Bronchial smooth muscle cell (primary cell): ENCODE data around the gene MEI1. TPM values are rescaled to one million over a fixed set of nuclear protein-coding genes. Genes with fewer than 3 reads are reported as not detected.

Source experiments
- total RNA-seq: library from RNA; depleted of rRNA; stranded (reverse); fragments of >200 nt; gene quantifications from 2 replicates; pipeline ENCODE4 v1.2.1, GENCODE V29; 2014

The MEI1 gene
- total RNA-seq = 0.17 and 1.6 TPM in 2 replicates

GRCh38 chr22:41699264-41700107, at the start of gene MEI1:
MEI1 (plus strand) TSS chr22:41699503; CDS start chr22:41699539, 36 bp downstream.

GRCh38 chr22:41688365-41689211, 10.7 kb upstream of the MEI1 start, which contains the start of gene SNU13:
SNU13 (minus strand) TSS chr22:41688867; CDS start chr22:41688796, 71 bp downstream.

GRCh38 chr22:41800348-41801146, 101.2 kb downstream of the MEI1 start, which contains the start of gene CCDC134:
CCDC134 (plus strand) TSS chr22:41800679; CDS start chr22:41808891, 8,212 bp downstream.

GRCh38 chr22:41832553-41833368, 133.5 kb downstream of the MEI1 start, which contains the start of gene SREBF2:
SREBF2 (plus strand) TSS chr22:41833105; CDS start chr22:41833271, 166 bp downstream.

Other genes with a start within 250 kb of the MEI1 start
- 61.5 and 86.0 TPM in 2 replicates for gene PHF5A, start 230.8 kb upstream of the MEI1 start, total RNA-seq
- gene ACO2, start 230.4 kb upstream of the MEI1 start, total RNA-seq = 72.7 and 77.5 TPM in 2 replicates
- 21.0 and 26.3 TPM in 2 replicates for gene POLR3H, start 155.0 kb upstream of the MEI1 start, total RNA-seq
- 9.8 and 11.4 TPM in 2 replicates for gene CSDC2, start 138.5 kb upstream of the MEI1 start, total RNA-seq
- 26.2 and 31.1 TPM in 2 replicates for gene PMM1, start 109.7 kb upstream of the MEI1 start, total RNA-seq
- 4.8 and 8.7 TPM in 2 replicates for gene DESI1, start 78.5 kb upstream of the MEI1 start, total RNA-seq
- 251 and 299 TPM in 2 replicates for gene XRCC6, start 78.2 kb upstream of the MEI1 start, total RNA-seq
- gene SNU13, start 10.6 kb upstream of the MEI1 start, total RNA-seq = 67.5 and 69.0 TPM in 2 replicates
- 5.5 and 5.7 TPM in 2 replicates for gene CCDC134, start 101.2 kb downstream of the MEI1 start, total RNA-seq
- gene SREBF2, start 133.6 kb downstream of the MEI1 start, total RNA-seq = 39.7 and 53.0 TPM in 2 replicates
- gene SHISA8, start 215.6 kb downstream of the MEI1 start, total RNA-seq = not detected in 2 replicates
- gene TNFRSF13C, start 227.3 kb downstream of the MEI1 start, total RNA-seq = under 0.01 TPM in 1 of 2 replicates, not detected in the other
- 1.9 and 3.9 TPM in 2 replicates for gene CENPM, start 247.6 kb downstream of the MEI1 start, total RNA-seq